Keratinocyte (primary cell): Measurements from ENCODE around the gene HOXD13. TPM values are rescaled to one million over a fixed set of nuclear protein-coding genes. Genes with fewer than 3 reads are reported as not detected.

Experiments
- DNase-seq: peaks from one replicate; pipeline ENCODE4 v3.0.0-alpha.2; 2011; ENCODE audit warnings: low read depth, missing footprints, low spot score
- FAIRE-seq: peaks from 2 replicates; lab custom pipeline; 2011; peaks lifted over from hg19 to GRCh38; lab: Jason Lieb, UNC
- H2AFZ ChIP-seq: 2 replicates; pipeline ENCODE4 v1.6.0; 2012; ENCODE audit warnings: low read length, control low read depth, inconsistent platforms; ENCODE audit not compliant: control insufficient read depth
- H3K27ac ChIP-seq: 2 replicates; pipeline ENCODE4 v1.5.1; 2011; ENCODE audit warnings: low read length; ENCODE audit not compliant: control insufficient read depth, insufficient read depth
- H3K27me3 ChIP-seq: 3 replicates; pipeline ENCODE4 v1.6.0; 2011; ENCODE audit warnings: low read length; ENCODE audit not compliant: control insufficient read depth, insufficient read depth; ENCODE audit errors: extremely low read depth
- H3K36me3 ChIP-seq, 2 experiments: 2 replicates in 1 of 2; 3 replicates in 1 of 2; pipeline ENCODE4 v1.5.1; 2011; ENCODE audit warnings: low read length in 2 of 2, mild to moderate bottlenecking in 1 of 2; ENCODE audit not compliant: control insufficient read depth in 2 of 2, insufficient read depth in 2 of 2; ENCODE audit errors: extremely low read depth in 1 of 2
- H3K4me1 ChIP-seq: 3 replicates; pipeline ENCODE4 v1.5.1; 2011; ENCODE audit warnings: low read length; ENCODE audit not compliant: control insufficient read depth, insufficient read depth; ENCODE audit errors: extremely low read depth
- H3K4me2 ChIP-seq: 3 replicates; pipeline ENCODE4 v1.6.0; 2011; ENCODE audit warnings: low read depth, low read length; ENCODE audit not compliant: control insufficient read depth, insufficient read depth; ENCODE audit errors: extremely low read depth
- H3K4me3 ChIP-seq, 3 experiments: fragments of 200-600 bp in 1 of 3; sonication (generic) in 1 of 3; 2 replicates in 2 of 3; 3 replicates in 1 of 3; pipeline ENCODE4 v1.5.1; 2011 to 2016; ENCODE audit warnings: low read length in 3 of 3, mild to moderate bottlenecking in 3 of 3, control low read depth in 2 of 3, inconsistent platforms in 1 of 3, low read depth in 1 of 3, mixed read lengths in 1 of 3, mixed run types in 1 of 3, moderate library complexity in 1 of 3; ENCODE audit not compliant: control insufficient read depth in 2 of 3, insufficient read depth in 2 of 3; ENCODE audit errors: extremely low read depth in 1 of 3
- H3K79me2 ChIP-seq: 2 replicates; pipeline ENCODE4 v1.6.0; 2012; ENCODE audit warnings: low read length; ENCODE audit not compliant: control insufficient read depth, insufficient read depth
- H3K9ac ChIP-seq: 3 replicates; pipeline ENCODE4 v1.6.0; 2011; ENCODE audit warnings: low read length; ENCODE audit not compliant: control insufficient read depth, insufficient read depth; ENCODE audit errors: extremely low read depth
- H3K9me1 ChIP-seq: 3 replicates; pipeline ENCODE4 v1.6.0; 2011; ENCODE audit warnings: low read length; ENCODE audit not compliant: control insufficient read depth, insufficient read depth; ENCODE audit errors: extremely low read depth
- H3K9me3 ChIP-seq: 2 replicates; pipeline ENCODE4 v1.5.1; 2012; ENCODE audit warnings: low read depth, low read length; ENCODE audit not compliant: control insufficient read depth
- H4K20me1 ChIP-seq: 3 replicates; pipeline ENCODE4 v1.6.0; 2011; ENCODE audit warnings: low read length; ENCODE audit not compliant: control insufficient read depth, insufficient read depth; ENCODE audit errors: extremely low read depth
- CTCF ChIP-seq, 3 experiments: IDR thresholded peaks in 1 of 3; conservative IDR thresholded peaks in 1 of 3; optimal IDR thresholded peaks in 1 of 3; 2 replicates in 2 of 3; 3 replicates in 1 of 3; pipeline versions ENCODE3 to v1.5.1; 2011; ENCODE audit warnings: low read length in 3 of 3, mild to moderate bottlenecking in 3 of 3, moderate library complexity in 2 of 3, control low read depth in 1 of 3, inconsistent platforms in 1 of 3; ENCODE audit not compliant: insufficient read depth in 2 of 3; ENCODE audit errors: extremely low read depth in 1 of 3
- EZH2 ChIP-seq: IDR thresholded peaks from one replicate; pipeline ENCODE4 v1.6.1; 2012; ENCODE audit warnings: inconsistent platforms, mild to moderate bottlenecking, low read length, moderate library complexity
- dilution Hi-C: fragments of 300-500 bp; cut with MboI; formaldehyde crosslinking; loops from one replicate; pipeline ENCODE4 v1.7.0; 2020; ENCODE audit warnings: low sequenced_read_pairs; ENCODE audit not compliant: extremely low pct_ligation_motif_present
- polyA plus RNA-seq, 5 experiments: library from polyadenylated mRNA; depleted of rRNA in 3 of 5; stranded (reverse) in 3 of 5; stranded (forward) in 1 of 5; unstranded in 1 of 5; fragments of >200 nt; gene quantifications; 1 replicate in 1 of 5; 2 replicates in 3 of 5; 3 replicates in 1 of 5; pipeline versions ENCODE4 v1.2.1 to v1.2.3, GENCODE V29; 2011 to 2012; ENCODE audit warnings: missing spikeins in 2 of 5, low read depth in 1 of 5, low replicate concordance in 1 of 5

The HOXD13 gene
- polyA plus RNA-seq, 1 donor (not counting 4 experiments of a cell fraction or from before 2014, with no cell fraction given): not detected

- Histone ChIP-seq H3K4me1 (no peaks in the 10 kb centered on the region), H4K20me1 (peaks cover 3% of the 10 kb centered on the region), H3K79me2 (no peaks in the 10 kb centered on the region), H3K36me3 (no peaks in the 10 kb centered on the region), H3K9ac (no peak overlapping the region), H3K4me2 (no peak overlapping the region), H3K27me3 (peaks cover 100% of the 10 kb centered on the region), H3K9me1 (no peaks in the 10 kb centered on the region), H2AFZ (no peak overlapping the region), H3K27ac (no peak overlapping the region), H3K4me3 (no peak overlapping the region), H3K9me3 (peaks cover 2% of the 10 kb centered on the region)
- DNase-seq (no peak), FAIRE-seq (no peak)
- dilution Hi-C loops: no loop called here
- peak; percentile 81 for TF ChIP-seq EZH2
- TF ChIP-seq CTCF (optimal IDR thresholded peaks at IDR 0.05 in 1 of 3, IDR thresholded peaks at IDR 0.05 in 1 of 3, conservative IDR thresholded peaks at IDR 0.05 in 1 of 3; ENCODE audit: extremely low read depth in 1 of 3, insufficient read depth in 2 of 3, low read length in 3 of 3): peak; percentile 55 to 89 (median 75)
Measured at GRCh38 chr2:176088048-176088936, 4.2 kb upstream of the HOXD13 start.

GRCh38 chr2:176088937-176089842 lies 3.3 kb upstream of the HOXD13 start:
- H3K4me1 ChIP-seq: no peaks in the 10 kb centered on the region
- peaks cover 100% of the 10 kb centered on the region for H3K27me3 ChIP-seq
- DNase-seq: no peak
- H3K79me2 ChIP-seq: no peaks in the 10 kb centered on the region
- no peak overlapping the region for H3K4me3 ChIP-seq
- no peak overlapping the region for H3K9ac ChIP-seq
- TF ChIP-seq CTCF (optimal IDR thresholded peaks at IDR 0.05 in 1 of 3, IDR thresholded peaks at IDR 0.05 in 1 of 3, conservative IDR thresholded peaks at IDR 0.05 in 1 of 3; ENCODE audit: extremely low read depth in 1 of 3, insufficient read depth in 2 of 3, low read length in 3 of 3): no peak
- no peak for TF ChIP-seq EZH2
- peaks cover 2% of the 10 kb centered on the region for H3K9me3 ChIP-seq
- no peak overlapping the region for H3K4me2 ChIP-seq
- H3K9me1 ChIP-seq: no peaks in the 10 kb centered on the region
- no peak overlapping the region for H3K27ac ChIP-seq
- H3K36me3 ChIP-seq: no peaks in the 10 kb centered on the region
- H4K20me1 ChIP-seq: peaks cover 3% of the 10 kb centered on the region
- dilution Hi-C loops: no loop called here
- no peak overlapping the region for H2AFZ ChIP-seq
- no peak for FAIRE-seq
